Forelimb muscle (tissue), 1 donor: ENCODE data around the gene CPNE4. TPM values are rescaled to one million over a fixed set of nuclear protein-coding genes. Genes with fewer than 3 reads are reported as not detected.
"Not testable (repeated sequence)": the region's sequence is repeated elsewhere in the genome, so short reads cannot be mapped to it uniquely, and the experiment has no call there.

Source experiments
- DNase-seq: peaks from one replicate; pipeline ENCODE4 v3.0.0-alpha.2; 2013; ENCODE audit warnings: low read depth
- polyA plus RNA-seq: library from polyadenylated mRNA; unstranded; fragments of 120-200 nt; gene quantifications from one replicate; pipeline ENCODE4 v1.2.1, GENCODE V29; 2013; ENCODE audit not compliant: insufficient read length

The CPNE4 gene
- polyA plus RNA-seq, result 0.23 TPM

GRCh38 chr3:132034486-132035464 lies at the start of gene CPNE4:
CPNE4 (minus strand) TSS chr3:132035014.
- DNase-seq, result no peak

GRCh38 chr3:132083583-132084279 lies 48.9 kb upstream of the CPNE4 start:
- DNase-seq, result no peak

- no peak for DNase-seq
These were observed 48.3 kb upstream of the CPNE4 start for GRCh38 chr3:132083159-132083558.

- DNase-seq, result no peak
These were observed 44.3 kb upstream of the CPNE4 start for GRCh38 chr3:132079147-132079546.

GRCh38 chr3:132073771-132074170 lies 39.0 kb upstream of the CPNE4 start:
- DNase-seq, result no peak

GRCh38 chr3:132071043-132071442 lies 36.2 kb upstream of the CPNE4 start:
- no peak for DNase-seq

GRCh38 chr3:132064114-132064513 lies 29.3 kb upstream of the CPNE4 start:
- no peak for DNase-seq

GRCh38 chr3:132062535-132062934 lies 27.7 kb upstream of the CPNE4 start:
- no peak for DNase-seq

- no peak for DNase-seq
These were observed 21.1 kb upstream of the CPNE4 start for GRCh38 chr3:132055872-132056271.

- no peak for DNase-seq
These were observed 12.4 kb upstream of the CPNE4 start for GRCh38 chr3:132047209-132047608.

GRCh38 chr3:132044874-132045273 lies 10.1 kb upstream of the CPNE4 start:
- DNase-seq, result not testable (repeated sequence)

GRCh38 chr3:132042681-132043080 lies 7.9 kb upstream of the CPNE4 start:
- no peak for DNase-seq

- DNase-seq, result no peak
These were observed 3.5 kb upstream of the CPNE4 start for GRCh38 chr3:132038198-132038825.

GRCh38 chr3:132037581-132037980 lies 2.8 kb upstream of the CPNE4 start:
- no peak for DNase-seq

- DNase-seq, result no peak
These were observed 2.2 kb upstream of the CPNE4 start for GRCh38 chr3:132037056-132037455.

GRCh38 chr3:132034097-132034485 lies 723 bp downstream of the CPNE4 start:
- DNase-seq, result no peak

GRCh38 chr3:132033471-132033870 lies 1.3 kb downstream of the CPNE4 start:
- no peak for DNase-seq

- DNase-seq, result no peak
These were observed 1.9 kb downstream of the CPNE4 start for GRCh38 chr3:132032959-132033358.

GRCh38 chr3:132029182-132029902 lies 5.5 kb downstream of the CPNE4 start:
- no peak for DNase-seq

- no peak for DNase-seq
These were observed 11.9 kb downstream of the CPNE4 start for GRCh38 chr3:132022914-132023313.

- DNase-seq, result no peak
These were observed 14.8 kb downstream of the CPNE4 start for GRCh38 chr3:132020058-132020457.

GRCh38 chr3:132017137-132017536 lies 17.7 kb downstream of the CPNE4 start:
- no peak for DNase-seq
